Measurements from ENCODE around the gene CIPC.

CIPC gene

GRCh38 chr14:77087631-77088030 is 10.4 kb upstream of the CIPC start:
- no peak overlapping the region for H2AFZ ChIP-seq (ENCODE audit: low read depth, low read length)
- peaks cover 5% of the 10 kb centered on the region for H3K27me3 ChIP-seq (ENCODE audit: insufficient read depth, low read length, poor library complexity)
- H3K4me1 ChIP-seq (ENCODE audit: insufficient read depth, low read length) = no peaks in the 10 kb centered on the region
- H3K27ac ChIP-seq (ENCODE audit: low read length) = no peak overlapping the region
- H3K9ac ChIP-seq (ENCODE audit: low read depth, low read length) = no peak overlapping the region
- H3K4me2 ChIP-seq (ENCODE audit: insufficient read depth, low read length) = no peak overlapping the region
- ATAC-seq (ENCODE audit: insufficient read depth, low read depth) = no peak
- no peak overlapping the region for H3K4me3 ChIP-seq (ENCODE audit: low read depth in 1 of 2, low read length in 2 of 2)
- no peaks in the 10 kb centered on the region for H3K79me2 ChIP-seq (ENCODE audit: insufficient read depth, low read length)
- TF ChIP-seq CTCF (IDR thresholded peaks at IDR 0.05; ENCODE audit: borderline replicate concordance, extremely low read depth, low read length, poor library complexity, severe bottlenecking) = no peak
- no peak for TF ChIP-seq EZH2 (IDR thresholded peaks at IDR 0.05; ENCODE audit: borderline replicate concordance, low read depth, low read length, severe bottlenecking)
- no peak for DNase-seq
- H3K36me3 ChIP-seq (ENCODE audit: insufficient read depth, low read length) = no peaks in the 10 kb centered on the region
- H4K20me1 ChIP-seq (ENCODE audit: insufficient read depth, low read length) = no peaks in the 10 kb centered on the region
- peaks cover 6% of the 10 kb centered on the region for H3K9me3 ChIP-seq (ENCODE audit: insufficient read depth, low read length, severe bottlenecking)

GRCh38 chr14:77088219-77088618 is 9.8 kb upstream of the CIPC start:
- Histone ChIP-seq H3K27ac (ENCODE audit: low read length) (no peak overlapping the region), H2AFZ (ENCODE audit: low read depth, low read length) (no peak overlapping the region), H3K4me1 (ENCODE audit: insufficient read depth, low read length) (no peaks in the 10 kb centered on the region), H3K4me3 (ENCODE audit: low read depth in 1 of 2, low read length in 2 of 2) (no peak overlapping the region), H3K9me3 (ENCODE audit: insufficient read depth, low read length, severe bottlenecking) (peaks cover 6% of the 10 kb centered on the region), H3K4me2 (ENCODE audit: insufficient read depth, low read length) (no peak overlapping the region), H3K36me3 (ENCODE audit: insufficient read depth, low read length) (no peaks in the 10 kb centered on the region), H3K9ac (ENCODE audit: low read depth, low read length) (no peak overlapping the region), H3K79me2 (ENCODE audit: insufficient read depth, low read length) (no peaks in the 10 kb centered on the region), H3K27me3 (ENCODE audit: insufficient read depth, low read length, poor library complexity) (peaks cover 5% of the 10 kb centered on the region), H4K20me1 (ENCODE audit: insufficient read depth, low read length) (no peaks in the 10 kb centered on the region)
- TF ChIP-seq CTCF (IDR thresholded peaks at IDR 0.05; ENCODE audit: borderline replicate concordance, extremely low read depth, low read length, poor library complexity, severe bottlenecking) (no peak), EZH2 (IDR thresholded peaks at IDR 0.05; ENCODE audit: borderline replicate concordance, low read depth, low read length, severe bottlenecking) (no peak)
- DNase-seq = no peak
- ATAC-seq (ENCODE audit: insufficient read depth, low read depth) = no peak

GRCh38 chr14:77088645-77089044 is 9.4 kb upstream of the CIPC start:
- DNase-seq = no peak
- Histone ChIP-seq H3K36me3 (ENCODE audit: insufficient read depth, low read length) (no peaks in the 10 kb centered on the region), H3K27me3 (ENCODE audit: insufficient read depth, low read length, poor library complexity) (peaks cover 5% of the 10 kb centered on the region), H3K27ac (ENCODE audit: low read length) (no peak overlapping the region), H3K4me1 (ENCODE audit: insufficient read depth, low read length) (no peaks in the 10 kb centered on the region), H3K9me3 (ENCODE audit: insufficient read depth, low read length, severe bottlenecking) (peaks cover 6% of the 10 kb centered on the region), H3K4me2 (ENCODE audit: insufficient read depth, low read length) (no peak overlapping the region), H3K79me2 (ENCODE audit: insufficient read depth, low read length) (no peaks in the 10 kb centered on the region), H2AFZ (ENCODE audit: low read depth, low read length) (no peak overlapping the region), H3K9ac (ENCODE audit: low read depth, low read length) (no peak overlapping the region), H3K4me3 (ENCODE audit: low read depth in 1 of 2, low read length in 2 of 2) (no peak overlapping the region), H4K20me1 (ENCODE audit: insufficient read depth, low read length) (no peaks in the 10 kb centered on the region)
- ATAC-seq (ENCODE audit: insufficient read depth, low read depth) = no peak
- TF ChIP-seq CTCF (IDR thresholded peaks at IDR 0.05; ENCODE audit: borderline replicate concordance, extremely low read depth, low read length, poor library complexity, severe bottlenecking) (no peak), EZH2 (IDR thresholded peaks at IDR 0.05; ENCODE audit: borderline replicate concordance, low read depth, low read length, severe bottlenecking) (no peak)

- Histone ChIP-seq H3K27ac (ENCODE audit: low read length) (no peak overlapping the region), H3K4me3 (ENCODE audit: low read depth in 1 of 2, low read length in 2 of 2) (no peak overlapping the region), H3K4me1 (ENCODE audit: insufficient read depth, low read length) (peaks cover 3% of the 10 kb centered on the region), H3K9me3 (ENCODE audit: insufficient read depth, low read length, severe bottlenecking) (peaks cover 6% of the 10 kb centered on the region), H3K79me2 (ENCODE audit: insufficient read depth, low read length) (no peaks in the 10 kb centered on the region), H2AFZ (ENCODE audit: low read depth, low read length) (no peak overlapping the region), H3K4me2 (ENCODE audit: insufficient read depth, low read length) (no peak overlapping the region), H3K27me3 (ENCODE audit: insufficient read depth, low read length, poor library complexity) (peaks cover 2% of the 10 kb centered on the region), H3K9ac (ENCODE audit: low read depth, low read length) (no peak overlapping the region), H3K36me3 (ENCODE audit: insufficient read depth, low read length) (no peaks in the 10 kb centered on the region), H4K20me1 (ENCODE audit: insufficient read depth, low read length) (no peaks in the 10 kb centered on the region)
- no peak for DNase-seq
- TF ChIP-seq CTCF (IDR thresholded peaks at IDR 0.05; ENCODE audit: borderline replicate concordance, extremely low read depth, low read length, poor library complexity, severe bottlenecking) = no peak
- TF ChIP-seq EZH2 (IDR thresholded peaks at IDR 0.05; ENCODE audit: borderline replicate concordance, low read depth, low read length, severe bottlenecking) = no peak
- no peak for ATAC-seq (ENCODE audit: insufficient read depth, low read depth)
Observed at GRCh38 chr14:77091518-77091917, 6.5 kb upstream of the CIPC start.
